GM23248 (cell line): ENCODE measurements around the gene ATP6V1G3.

Experiments
- EZH2 ChIP-seq: fragments of 200-600 bp; sonication (generic); IDR thresholded peaks from 2 replicates; pipeline ENCODE4 v1.6.1; 2018; ENCODE audit warnings: antibody characterized with exemption, mild to moderate bottlenecking; ENCODE audit not compliant: insufficient read depth, poor library complexity, severe bottlenecking
- EZH2phosphoT487 ChIP-seq: fragments of 200-600 bp; sonication (generic); IDR thresholded peaks from 2 replicates; pipeline ENCODE4 v1.6.1; 2018; ENCODE audit warnings: antibody characterized with exemption, moderate library complexity, mild to moderate bottlenecking, low read depth; ENCODE audit not compliant: insufficient read depth

DNA sequence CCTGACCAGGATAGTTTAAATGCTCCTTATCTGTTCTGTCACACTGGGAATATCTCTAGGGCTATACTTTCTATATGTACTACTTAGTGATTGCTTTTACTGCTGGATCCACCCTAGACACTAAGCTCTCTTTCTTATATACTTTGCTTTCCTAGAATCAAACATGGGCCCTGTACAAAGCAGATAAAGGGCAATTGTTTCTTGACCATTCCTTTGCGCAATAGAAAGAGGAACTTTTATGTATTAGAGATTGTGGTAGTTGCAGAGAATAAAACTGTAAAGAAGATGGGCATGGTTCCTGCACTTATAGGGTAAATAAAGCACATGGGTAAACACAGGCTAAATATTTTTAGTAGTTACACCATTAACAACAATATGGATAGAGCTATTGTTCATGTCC, 58.8 kb downstream of the ATP6V1G3 start:
- TF ChIP-seq EZH2, result no peak
- TF ChIP-seq EZH2phosphoT487, result no peak
